Body of pancreas (tissue), 4 donors: ENCODE data around the gene MTA1.

Experiments used
- POLR2A ChIP-seq, 3 donors: fragments of 450-650 bp; IDR thresholded peaks; one replicate each; pipeline ENCODE4 v1.6.1; 2016; ENCODE audit warnings: antibody characterized with exemption in 3 of 3, mild to moderate bottlenecking in 2 of 3
- TF ChIP-seq, protein P1 (sequence below), 7 experiments: fragments of 450-650 bp in 4 of 7; fragments of 200-600 bp in 3 of 7; sonication (generic) in 3 of 7; IDR thresholded peaks; one replicate each; pipeline ENCODE4 v1.5.1; 2016 to 2019; ENCODE audit warnings: antibody characterized with exemption in 7 of 7

GRCh38 chr14:105497671-105498429 is 78.2 kb downstream of the MTA1 start:
- no peak for TF ChIP-seq POLR2A (IDR thresholded peaks at IDR 0.05)
- TF ChIP-seq, protein P1, sequence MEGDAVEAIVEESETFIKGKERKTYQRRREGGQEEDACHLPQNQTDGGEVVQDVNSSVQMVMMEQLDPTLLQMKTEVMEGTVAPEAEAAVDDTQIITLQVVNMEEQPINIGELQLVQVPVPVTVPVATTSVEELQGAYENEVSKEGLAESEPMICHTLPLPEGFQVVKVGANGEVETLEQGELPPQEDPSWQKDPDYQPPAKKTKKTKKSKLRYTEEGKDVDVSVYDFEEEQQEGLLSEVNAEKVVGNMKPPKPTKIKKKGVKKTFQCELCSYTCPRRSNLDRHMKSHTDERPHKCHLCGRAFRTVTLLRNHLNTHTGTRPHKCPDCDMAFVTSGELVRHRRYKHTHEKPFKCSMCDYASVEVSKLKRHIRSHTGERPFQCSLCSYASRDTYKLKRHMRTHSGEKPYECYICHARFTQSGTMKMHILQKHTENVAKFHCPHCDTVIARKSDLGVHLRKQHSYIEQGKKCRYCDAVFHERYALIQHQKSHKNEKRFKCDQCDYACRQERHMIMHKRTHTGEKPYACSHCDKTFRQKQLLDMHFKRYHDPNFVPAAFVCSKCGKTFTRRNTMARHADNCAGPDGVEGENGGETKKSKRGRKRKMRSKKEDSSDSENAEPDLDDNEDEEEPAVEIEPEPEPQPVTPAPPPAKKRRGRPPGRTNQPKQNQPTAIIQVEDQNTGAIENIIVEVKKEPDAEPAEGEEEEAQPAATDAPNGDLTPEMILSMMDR (IDR thresholded peaks at IDR 0.05), result no peak
